Brain microvascular endothelial cell (primary cell): Measurements from ENCODE around the gene SMIM12.

ENCODE experiments used
- DNase-seq: peaks from one replicate; pipeline ENCODE4 v3.0.0-alpha.2; 2020
- H3K27ac ChIP-seq: fragments of 250-450 bp; sonication (Bioruptor Pico); 2 replicates; pipeline ENCODE4 v1.5.1; 2020; ENCODE audit warnings: mild to moderate bottlenecking, moderate library complexity
- H3K27me3 ChIP-seq: fragments of 250-450 bp; sonication (Bioruptor Pico); replicated peaks from 2 replicates; pipeline ENCODE4 v1.5.1; 2020; ENCODE audit warnings: mild to moderate bottlenecking
- H3K36me3 ChIP-seq: fragments of 250-450 bp; sonication (Bioruptor Pico); replicated peaks from 2 replicates; pipeline ENCODE4 v1.5.1; 2020; ENCODE audit warnings: mild to moderate bottlenecking
- H3K4me3 ChIP-seq: 2 replicates; pipeline ENCODE4 v1.5.1; 2011; ENCODE audit warnings: low read depth, mild to moderate bottlenecking, control low read depth, low read length, moderate library complexity
- CTCF ChIP-seq: IDR thresholded peaks from 2 replicates; pipeline ENCODE4 v1.5.1; 2011; ENCODE audit warnings: low read depth, mild to moderate bottlenecking, moderate library complexity, low read length, control low read depth, inconsistent platforms; ENCODE audit errors: missing control alignments
- in situ Hi-C: cut with HindIII; loops from 2 replicates; pipeline ENCODE4 v1.10.0; 2017; ENCODE audit warnings: low sequenced_read_pairs, low pct_ligation_motif_present

SMIM12 gene

DNA sequence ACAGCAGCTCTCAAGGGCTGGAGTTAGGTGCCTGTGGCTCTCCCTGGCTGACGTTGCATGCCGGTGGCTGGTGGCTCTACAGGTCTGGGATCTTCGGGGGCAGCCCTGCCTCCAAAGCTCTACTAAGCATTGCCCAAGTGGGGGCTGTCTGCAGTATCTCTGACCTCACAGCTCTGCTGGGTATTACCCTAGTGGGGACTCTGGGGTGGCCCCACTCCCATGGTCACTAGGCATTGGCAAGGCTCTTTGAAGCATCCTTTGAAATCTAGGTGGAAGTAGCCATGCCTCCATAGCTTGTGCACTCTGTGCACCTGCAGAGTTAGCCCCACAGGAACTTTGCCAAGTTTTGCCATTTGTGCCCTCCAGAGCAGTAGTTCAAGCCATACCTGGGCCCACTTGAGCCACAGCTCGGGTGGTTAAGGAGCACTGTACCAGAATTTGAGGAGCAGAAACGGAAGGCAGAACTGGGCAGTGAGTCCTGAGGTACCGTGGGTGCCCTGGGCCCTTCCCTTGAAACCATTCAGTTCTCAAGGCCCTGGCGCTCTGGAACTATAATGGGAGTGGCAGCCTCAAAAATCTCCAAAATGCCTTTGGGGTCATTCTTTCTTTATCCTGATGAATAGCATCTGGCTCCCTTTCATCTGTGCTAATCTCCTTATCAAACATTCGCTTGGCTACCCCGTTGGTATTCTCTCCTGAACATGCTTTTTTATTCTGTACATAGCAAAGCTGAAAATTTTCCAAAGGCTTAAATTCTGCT lies 51.3 kb downstream of the SMIM12 start:
- in situ Hi-C loops, result no loop called here
- DNase-seq, result no peak
- Histone ChIP-seq H3K36me3 (no peaks in the 10 kb centered on the region), H3K4me3 (no peak overlapping the region), H3K27ac (no peak overlapping the region), H3K27me3 (no peaks in the 10 kb centered on the region)
- TF ChIP-seq CTCF, result no peak

DNA sequence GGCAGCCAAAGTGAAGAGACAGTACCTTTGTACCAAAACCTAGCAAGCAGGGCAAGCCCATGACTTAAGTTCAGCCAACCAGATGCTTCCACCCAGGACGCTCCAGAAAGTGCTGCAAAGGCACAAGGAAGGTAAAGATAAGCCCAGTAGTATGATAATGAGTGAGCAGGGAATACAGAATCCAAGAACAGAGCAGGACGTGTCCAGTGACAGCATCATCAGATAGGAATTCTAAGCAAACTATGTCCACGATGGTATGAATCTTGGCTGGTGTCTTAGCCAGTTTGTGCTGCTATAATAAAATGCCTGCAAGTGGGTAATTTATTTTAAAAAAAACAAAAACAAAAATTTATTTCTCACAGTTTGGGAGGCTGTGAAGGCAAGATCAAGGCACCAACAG lies 53.2 kb downstream of the SMIM12 start:
- no peak overlapping the region for H3K27ac ChIP-seq
- no peaks in the 10 kb centered on the region for H3K27me3 ChIP-seq
- TF ChIP-seq CTCF, result no peak
- in situ Hi-C loops, result no loop called here
- peak; percentile 20 for DNase-seq
- no peak overlapping the region for H3K4me3 ChIP-seq
- H3K36me3 ChIP-seq, result no peaks in the 10 kb centered on the region

- TF ChIP-seq CTCF, result no peak
- Histone ChIP-seq H3K4me3 (no peak overlapping the region), H3K27ac (no peak overlapping the region), H3K27me3 (no peaks in the 10 kb centered on the region), H3K36me3 (no peaks in the 10 kb centered on the region)
- in situ Hi-C loops, result no loop called here
- no peak for DNase-seq
Observed at GRCh38 chr1:34803770-34804169, 55.8 kb downstream of the SMIM12 start.
